WTC11 (cell line): ENCODE measurements around the gene ST6GALNAC6. TPM values are rescaled to one million over a fixed set of nuclear protein-coding genes. Genes with fewer than 3 reads are reported as not detected.

Source experiments
- ATAC-seq: fragments of 200-7000 bp; cut with Tn5 transposase; 2 replicates; pipeline ENCODE4 v1.10.0; 2021; ENCODE audit warnings: mild to moderate bottlenecking, moderate library complexity
- CTCF ChIA-PET: fragments of 300-600 bp; sonication (Branson Sonifier 250); formaldehyde crosslinking; loops from one replicate; lab custom pipeline; 2021; ENCODE audit warnings: antibody characterized with exemption; lab: Charles Lee
- POLR2A ChIA-PET: fragments of 350-600 bp; sonication (Branson Sonifier 250); formaldehyde crosslinking; loops from one replicate; lab custom pipeline; 2021; ENCODE audit warnings: antibody characterized with exemption; lab: Charles Lee
- DNase-seq: peaks from one replicate; pipeline ENCODE4 v3.0.0; 2021; ENCODE audit warnings: low spot score
- H3K27ac Mint-ChIP-seq: 2 replicates; pipeline ENCODE4 v1.8.0; 2021; ENCODE audit warnings: mixed read lengths
- H3K27me3 Mint-ChIP-seq: 2 replicates; pipeline ENCODE4 v1.8.0; 2021; ENCODE audit warnings: low read depth, mild to moderate bottlenecking, moderate library complexity, mixed read lengths
- H3K36me3 Mint-ChIP-seq: 2 replicates; pipeline ENCODE4 v1.8.0; 2021; ENCODE audit warnings: mixed read lengths
- H3K4me1 Mint-ChIP-seq: 2 replicates; pipeline ENCODE4 v1.8.0; 2022; ENCODE audit warnings: mixed read lengths
- H3K4me3 Mint-ChIP-seq: 2 replicates; pipeline ENCODE4 v1.8.0; 2021; ENCODE audit warnings: mild to moderate bottlenecking, moderate library complexity, mixed read lengths
- H3K9me3 Mint-ChIP-seq: 2 replicates; pipeline ENCODE4 v1.8.0; 2021; ENCODE audit warnings: mixed read lengths
- CBFB ChIP-seq: sonication (generic); formaldehyde crosslinking; IDR thresholded peaks from 2 replicates; pipeline ENCODE4 v1.8.1; 2022; ENCODE audit warnings: mild to moderate bottlenecking, low read depth, missing genetic modification reagents
- CREB1 ChIP-seq: sonication (generic); formaldehyde crosslinking; IDR thresholded peaks from 2 replicates; pipeline ENCODE4 v1.8.0; 2023; ENCODE audit warnings: mild to moderate bottlenecking, missing genetic modification reagents
- FOXJ3 ChIP-seq: sonication (generic); formaldehyde crosslinking; IDR thresholded peaks from 2 replicates; pipeline ENCODE4 v1.9.0; 2021; ENCODE audit warnings: missing genetic modification reagents, mild to moderate bottlenecking, borderline replicate concordance
- JAZF1 ChIP-seq: fragments of 250-450 bp; sonication (Bioruptor Pico); IDR thresholded peaks from 2 replicates; pipeline ENCODE4 v1.9.0; 2021; ENCODE audit warnings: moderate library complexity, mild to moderate bottlenecking, inconsistent platforms
- JUN ChIP-seq: sonication (generic); formaldehyde crosslinking; IDR thresholded peaks from 2 replicates; pipeline ENCODE4 v1.8.0; 2023; ENCODE audit warnings: mild to moderate bottlenecking, missing genetic modification reagents
- KAT7 ChIP-seq: sonication (generic); formaldehyde crosslinking; IDR thresholded peaks from 2 replicates; pipeline ENCODE4 v1.8.1; 2023; ENCODE audit warnings: missing genetic modification reagents, mild to moderate bottlenecking, borderline replicate concordance
- NFYB ChIP-seq: sonication (generic); formaldehyde crosslinking; conservative IDR thresholded peaks from 2 replicates; pipeline ENCODE4 v1.8.0; 2022; ENCODE audit warnings: low read depth, missing genetic modification reagents
- NR3C1 ChIP-seq: sonication (generic); formaldehyde crosslinking; conservative IDR thresholded peaks from 2 replicates; pipeline ENCODE4 v1.8.1; 2023; ENCODE audit warnings: low read depth, mild to moderate bottlenecking, missing genetic modification reagents
- PRRX2 ChIP-seq: fragments of 250-450 bp; sonication (Bioruptor Pico); IDR thresholded peaks from 2 replicates; pipeline ENCODE4 v1.8.0; 2021; ENCODE audit warnings: mild to moderate bottlenecking
- RORB ChIP-seq: fragments of 250-450 bp; sonication (Bioruptor Pico); IDR thresholded peaks from 2 replicates; pipeline ENCODE4 v1.9.0; 2021; ENCODE audit warnings: mild to moderate bottlenecking
- SMAD4 ChIP-seq: sonication (generic); formaldehyde crosslinking; IDR thresholded peaks from 2 replicates; pipeline ENCODE4 v1.8.0; 2022; ENCODE audit warnings: mild to moderate bottlenecking, missing genetic modification reagents
- TCF7 ChIP-seq: sonication (generic); formaldehyde crosslinking; IDR thresholded peaks from 2 replicates; pipeline ENCODE4 v1.8.0; 2022; ENCODE audit warnings: mild to moderate bottlenecking, low read depth, missing genetic modification reagents, moderate library complexity
- ZNF219 ChIP-seq: sonication (generic); formaldehyde crosslinking; IDR thresholded peaks from 2 replicates; pipeline ENCODE4 v1.8.0; 2023; ENCODE audit warnings: missing genetic modification reagents, mild to moderate bottlenecking, borderline replicate concordance
- ZNF263 ChIP-seq: sonication (generic); formaldehyde crosslinking; IDR thresholded peaks from 2 replicates; pipeline ENCODE4 v1.8.1; 2022; ENCODE audit warnings: low read depth, mild to moderate bottlenecking, moderate library complexity, missing genetic modification reagents
- total RNA-seq: library from RNA; stranded (reverse); gene quantifications from 3 replicates; pipeline ENCODE4 v1.2.3, GENCODE V29; 2021
- TF ChIP-seq, protein P1 (sequence below): sonication (generic); formaldehyde crosslinking; conservative IDR thresholded peaks from 2 replicates; pipeline ENCODE4 v1.8.1; 2023; ENCODE audit warnings: mild to moderate bottlenecking, low read depth, missing genetic modification reagents, moderate library complexity
- TF ChIP-seq, protein P2 (sequence below): sonication (generic); formaldehyde crosslinking; IDR thresholded peaks from 2 replicates; pipeline ENCODE4 v1.8.1; 2023; ENCODE audit warnings: mild to moderate bottlenecking, missing genetic modification reagents
- TF ChIP-seq, protein P3 (sequence below): sonication (generic); formaldehyde crosslinking; IDR thresholded peaks from 2 replicates; pipeline ENCODE4 v1.8.0; 2023; ENCODE audit warnings: missing genetic modification reagents

The ST6GALNAC6 gene
- total RNA-seq, 1 experiment from 2014 or later, result 47.5 TPM

DNA sequence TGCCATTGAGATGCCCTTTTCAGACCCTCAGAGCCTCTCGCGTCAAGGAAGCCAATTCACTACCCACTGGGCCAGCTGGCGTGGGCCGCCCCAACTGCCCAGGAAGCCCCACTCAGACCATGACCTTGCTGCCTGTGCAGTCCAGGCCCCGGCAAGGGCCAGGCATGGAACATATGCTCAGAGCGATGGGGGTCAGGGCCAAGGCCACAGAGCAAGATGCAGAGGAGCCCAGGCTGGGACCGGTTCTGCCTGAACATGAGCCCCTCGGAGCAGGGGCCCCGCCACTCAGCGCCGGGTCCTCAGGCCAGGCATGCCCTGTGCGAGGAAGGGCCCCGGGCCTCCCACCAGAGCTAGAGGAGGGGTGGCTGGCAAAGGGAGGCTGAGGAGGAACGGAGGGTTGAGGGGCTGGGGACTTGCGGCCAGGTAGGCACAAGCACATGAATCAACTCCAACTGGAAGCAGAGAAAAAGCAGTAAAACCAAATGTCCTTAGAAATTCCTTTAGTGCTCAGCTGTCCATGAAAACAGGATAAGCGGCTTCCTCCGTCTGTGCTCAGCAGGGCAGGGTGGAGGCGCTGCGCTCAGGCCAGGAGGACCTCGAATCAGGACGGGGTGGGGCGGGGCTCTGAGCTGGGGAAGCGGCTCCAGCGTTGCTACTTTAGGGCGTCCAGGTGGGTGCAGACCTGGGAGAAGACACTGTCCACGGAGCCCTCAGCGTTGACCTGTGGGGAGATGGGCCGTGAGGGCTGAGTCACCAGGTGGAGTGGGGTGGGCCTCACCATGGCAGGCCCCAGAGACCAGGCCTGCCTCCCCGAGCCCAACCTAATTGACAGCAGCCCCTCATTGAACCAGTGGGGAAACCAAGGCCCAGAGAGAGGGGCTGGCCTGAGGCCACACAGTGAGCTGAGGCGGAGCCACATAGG is 31.8 kb downstream of the ST6GALNAC6 start:
- no peak overlapping the region for H3K4me3 Mint-ChIP-seq
- H3K4me1 Mint-ChIP-seq, result peaks cover 10% of the 10 kb centered on the region
- no peak for TF ChIP-seq ZNF219 (CRISPR knock-in tag)
- no peak for TF ChIP-seq CREB1 (CRISPR knock-in tag)
- no peak for TF ChIP-seq FOXJ3 (CRISPR knock-in tag)
- TF ChIP-seq NFYB (CRISPR knock-in tag), result no peak
- TF ChIP-seq JAZF1, result no peak
- TF ChIP-seq, all 79 proteins: peak for 0
- ATAC-seq (peak; percentile 33), DNase-seq (no peak)
- Mint-ChIP-seq H3K27me3 (no peaks in the 10 kb centered on the region), H3K27ac (no peak overlapping the region), H3K36me3 (no peaks in the 10 kb centered on the region), H3K9me3 (no peaks in the 10 kb centered on the region)
- ChIA-PET CTCF (interaction anchor here (0.6 to 4.2 kb wide), 12 partner anchors 10 to 133 kb away, joined by 3 to 115 read pairs (median 5); partner anchors contain the start of genes AK1, ENG and TOR2A), POLR2A (interaction anchor here (1.1 kb wide), 1 partner anchor 82 kb away, joined by 3 read pairs; the partner anchor contains the start of gene CDK9)

DNA sequence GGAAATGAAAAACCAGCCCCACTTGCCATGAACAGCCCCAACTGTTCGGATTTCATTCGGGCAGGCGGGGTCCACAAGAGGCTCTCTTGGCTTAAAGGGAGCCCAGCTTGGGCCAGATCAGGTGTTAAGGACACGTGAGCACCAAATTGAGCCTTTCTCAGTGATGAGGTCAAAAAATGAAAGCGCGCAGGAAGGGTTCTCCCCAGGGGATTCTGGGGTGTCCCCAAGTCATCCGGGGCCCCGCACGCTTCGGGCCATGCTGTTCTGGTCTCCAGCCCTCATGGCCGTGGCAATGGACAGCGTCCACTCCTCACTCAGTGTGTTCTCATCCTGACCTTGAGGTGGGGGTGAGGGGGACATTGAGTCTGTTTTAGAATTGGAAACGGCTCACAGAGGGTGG is 32.9 kb downstream of the ST6GALNAC6 start:
- DNase-seq (no peak), ATAC-seq (no peak)
- Mint-ChIP-seq H3K9me3 (no peaks in the 10 kb centered on the region), H3K27me3 (no peaks in the 10 kb centered on the region), H3K36me3 (no peaks in the 10 kb centered on the region), H3K4me1 (peaks cover 10% of the 10 kb centered on the region), H3K27ac (no peak overlapping the region), H3K4me3 (no peak overlapping the region)
- CTCF ChIA-PET, result interaction anchor here (0.7 to 1.2 kb wide), 3 partner anchors 95 to 132 kb away, joined by 3 to 5 read pairs (median 3); partner anchors contain the start of gene TOR2A
- POLR2A ChIA-PET, result interaction anchor here (0.6 kb wide), 1 partner anchor 12 kb away, joined by 3 read pairs; the partner anchor contains the start of gene ENG
- no peak for TF ChIP-seq JUN
- no peak for TF ChIP-seq RORB (CRISPR knock-in tag)
- no peak for TF ChIP-seq CREB1 (CRISPR knock-in tag)
- TF ChIP-seq TCF7, result no peak
- no peak for TF ChIP-seq KAT7
- TF ChIP-seq, protein P1, sequence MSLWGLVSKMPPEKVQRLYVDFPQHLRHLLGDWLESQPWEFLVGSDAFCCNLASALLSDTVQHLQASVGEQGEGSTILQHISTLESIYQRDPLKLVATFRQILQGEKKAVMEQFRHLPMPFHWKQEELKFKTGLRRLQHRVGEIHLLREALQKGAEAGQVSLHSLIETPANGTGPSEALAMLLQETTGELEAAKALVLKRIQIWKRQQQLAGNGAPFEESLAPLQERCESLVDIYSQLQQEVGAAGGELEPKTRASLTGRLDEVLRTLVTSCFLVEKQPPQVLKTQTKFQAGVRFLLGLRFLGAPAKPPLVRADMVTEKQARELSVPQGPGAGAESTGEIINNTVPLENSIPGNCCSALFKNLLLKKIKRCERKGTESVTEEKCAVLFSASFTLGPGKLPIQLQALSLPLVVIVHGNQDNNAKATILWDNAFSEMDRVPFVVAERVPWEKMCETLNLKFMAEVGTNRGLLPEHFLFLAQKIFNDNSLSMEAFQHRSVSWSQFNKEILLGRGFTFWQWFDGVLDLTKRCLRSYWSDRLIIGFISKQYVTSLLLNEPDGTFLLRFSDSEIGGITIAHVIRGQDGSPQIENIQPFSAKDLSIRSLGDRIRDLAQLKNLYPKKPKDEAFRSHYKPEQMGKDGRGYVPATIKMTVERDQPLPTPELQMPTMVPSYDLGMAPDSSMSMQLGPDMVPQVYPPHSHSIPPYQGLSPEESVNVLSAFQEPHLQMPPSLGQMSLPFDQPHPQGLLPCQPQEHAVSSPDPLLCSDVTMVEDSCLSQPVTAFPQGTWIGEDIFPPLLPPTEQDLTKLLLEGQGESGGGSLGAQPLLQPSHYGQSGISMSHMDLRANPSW (CRISPR knock-in tag), result no peak
- TF ChIP-seq, protein P2, sequence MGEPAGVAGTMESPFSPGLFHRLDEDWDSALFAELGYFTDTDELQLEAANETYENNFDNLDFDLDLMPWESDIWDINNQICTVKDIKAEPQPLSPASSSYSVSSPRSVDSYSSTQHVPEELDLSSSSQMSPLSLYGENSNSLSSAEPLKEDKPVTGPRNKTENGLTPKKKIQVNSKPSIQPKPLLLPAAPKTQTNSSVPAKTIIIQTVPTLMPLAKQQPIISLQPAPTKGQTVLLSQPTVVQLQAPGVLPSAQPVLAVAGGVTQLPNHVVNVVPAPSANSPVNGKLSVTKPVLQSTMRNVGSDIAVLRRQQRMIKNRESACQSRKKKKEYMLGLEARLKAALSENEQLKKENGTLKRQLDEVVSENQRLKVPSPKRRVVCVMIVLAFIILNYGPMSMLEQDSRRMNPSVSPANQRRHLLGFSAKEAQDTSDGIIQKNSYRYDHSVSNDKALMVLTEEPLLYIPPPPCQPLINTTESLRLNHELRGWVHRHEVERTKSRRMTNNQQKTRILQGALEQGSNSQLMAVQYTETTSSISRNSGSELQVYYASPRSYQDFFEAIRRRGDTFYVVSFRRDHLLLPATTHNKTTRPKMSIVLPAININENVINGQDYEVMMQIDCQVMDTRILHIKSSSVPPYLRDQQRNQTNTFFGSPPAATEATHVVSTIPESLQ (CRISPR knock-in tag), result no peak
- TF ChIP-seq, protein P3, sequence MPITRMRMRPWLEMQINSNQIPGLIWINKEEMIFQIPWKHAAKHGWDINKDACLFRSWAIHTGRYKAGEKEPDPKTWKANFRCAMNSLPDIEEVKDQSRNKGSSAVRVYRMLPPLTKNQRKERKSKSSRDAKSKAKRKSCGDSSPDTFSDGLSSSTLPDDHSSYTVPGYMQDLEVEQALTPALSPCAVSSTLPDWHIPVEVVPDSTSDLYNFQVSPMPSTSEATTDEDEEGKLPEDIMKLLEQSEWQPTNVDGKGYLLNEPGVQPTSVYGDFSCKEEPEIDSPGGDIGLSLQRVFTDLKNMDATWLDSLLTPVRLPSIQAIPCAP (CRISPR knock-in tag), result no peak
- TF ChIP-seq PRRX2 (CRISPR knock-in tag), result no peak
- TF ChIP-seq SMAD4 (CRISPR knock-in tag), result no peak
- TF ChIP-seq NR3C1 (CRISPR knock-in tag), result no peak
- no peak for TF ChIP-seq ZNF263 (CRISPR knock-in tag)
- TF ChIP-seq CBFB (CRISPR knock-in tag), result no peak
